GM11168 (cell line): Measurements from ENCODE around the gene IYD.

Experiments used
- in situ Hi-C: fragments of 300-500 bp; cut with MboI; formaldehyde crosslinking; loops from one replicate; pipeline ENCODE4 v1.12.0; 2022; ENCODE audit warnings: low sequenced_read_pairs; ENCODE audit not compliant: unreplicated experiment

The IYD gene

DNA sequence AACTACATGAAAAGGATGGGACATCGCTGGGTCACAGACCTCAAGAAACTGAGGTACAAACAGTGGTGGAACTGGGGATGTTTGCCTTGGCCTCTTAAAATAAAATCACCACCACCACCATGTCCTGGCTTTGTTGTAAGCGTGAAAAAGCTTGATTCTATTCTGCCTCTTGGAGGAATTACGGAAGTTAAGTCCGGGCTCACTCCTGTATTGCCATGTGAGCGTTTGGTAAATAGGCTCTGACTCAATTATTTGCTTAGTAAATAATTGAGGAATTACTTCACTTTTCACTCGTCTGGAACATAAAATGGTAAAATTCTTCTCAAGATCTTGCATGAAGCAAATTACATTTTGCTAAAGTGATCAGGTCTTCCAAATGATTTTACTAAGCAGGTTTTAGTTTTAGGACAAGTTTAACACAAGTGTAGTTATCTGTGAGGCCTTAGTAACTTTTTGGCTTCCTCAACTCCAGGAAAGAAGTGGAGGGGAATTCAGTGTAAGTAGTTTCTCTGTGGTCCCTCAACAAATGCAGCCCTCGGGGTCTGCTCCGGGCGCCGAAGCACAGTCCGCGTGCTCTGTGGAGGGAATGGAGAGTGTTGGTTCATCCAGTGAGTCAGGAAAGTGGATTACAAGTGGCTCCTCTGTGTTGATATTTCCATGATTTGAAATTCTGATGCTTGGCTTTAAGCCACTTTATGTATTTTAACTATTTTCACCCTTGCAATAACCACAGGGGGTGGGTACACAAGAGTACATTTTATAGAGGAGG lies 23.8 kb downstream of the IYD start:
- in situ Hi-C loops: no loop called here

DNA sequence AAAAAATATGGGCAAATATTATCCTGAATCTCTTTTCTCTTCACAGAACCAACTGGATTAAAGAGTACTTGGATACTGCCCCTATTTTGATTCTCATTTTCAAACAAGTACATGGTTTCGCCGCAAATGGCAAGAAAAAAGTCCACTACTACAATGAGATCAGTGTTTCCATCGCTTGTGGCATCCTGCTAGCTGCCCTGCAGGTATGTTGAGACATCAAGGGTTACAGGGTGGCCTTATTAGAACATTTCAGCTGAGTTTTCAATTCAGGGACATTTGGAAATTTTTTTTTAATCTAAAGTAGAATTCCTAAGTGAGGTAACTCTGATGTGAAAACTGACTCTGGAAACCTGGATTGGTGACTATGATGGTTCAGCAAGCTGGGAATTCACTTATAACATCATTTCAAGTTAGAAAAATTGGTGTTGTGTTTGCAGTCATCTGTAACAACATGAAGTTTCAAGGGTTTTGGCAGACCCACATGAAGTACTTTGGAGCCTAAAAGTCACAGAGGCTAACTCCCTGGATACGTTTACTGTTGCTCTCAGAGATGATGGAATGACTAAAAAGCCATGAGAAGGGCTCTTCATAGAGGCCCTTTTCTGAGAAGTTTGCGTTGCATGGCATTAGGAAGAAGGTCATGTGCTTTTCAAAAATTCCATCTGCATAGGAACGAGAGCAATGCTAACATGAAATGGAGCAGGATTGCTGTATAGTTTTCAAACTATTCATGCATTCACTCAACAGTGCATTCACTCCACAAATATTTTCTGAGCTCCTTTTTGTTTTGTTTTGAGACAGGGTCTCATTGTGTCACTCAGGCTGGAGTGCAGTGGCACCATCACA lies 25.5 kb downstream of the IYD start:
- in situ Hi-C loops: no loop called here

DNA sequence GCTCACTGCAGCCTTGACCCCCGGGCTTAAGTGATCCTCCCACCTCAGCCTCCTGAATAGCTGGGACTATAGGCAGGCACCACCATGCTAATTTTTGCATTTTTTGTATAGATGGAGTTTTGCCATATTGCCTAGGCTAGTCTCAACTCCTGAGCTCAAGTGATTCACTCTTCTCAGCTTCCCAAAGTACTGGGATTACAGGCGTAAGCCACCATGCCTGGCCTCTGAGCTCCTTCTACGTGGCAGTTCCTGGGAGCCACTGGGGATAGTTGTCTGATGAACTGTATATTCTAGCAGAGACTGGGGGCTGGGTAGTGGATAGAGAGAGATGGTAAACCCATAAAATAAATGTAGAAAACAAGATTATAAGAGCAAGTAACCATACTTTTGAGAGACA lies 26.1 kb downstream of the IYD start:
- in situ Hi-C loops: no loop called here

DNA sequence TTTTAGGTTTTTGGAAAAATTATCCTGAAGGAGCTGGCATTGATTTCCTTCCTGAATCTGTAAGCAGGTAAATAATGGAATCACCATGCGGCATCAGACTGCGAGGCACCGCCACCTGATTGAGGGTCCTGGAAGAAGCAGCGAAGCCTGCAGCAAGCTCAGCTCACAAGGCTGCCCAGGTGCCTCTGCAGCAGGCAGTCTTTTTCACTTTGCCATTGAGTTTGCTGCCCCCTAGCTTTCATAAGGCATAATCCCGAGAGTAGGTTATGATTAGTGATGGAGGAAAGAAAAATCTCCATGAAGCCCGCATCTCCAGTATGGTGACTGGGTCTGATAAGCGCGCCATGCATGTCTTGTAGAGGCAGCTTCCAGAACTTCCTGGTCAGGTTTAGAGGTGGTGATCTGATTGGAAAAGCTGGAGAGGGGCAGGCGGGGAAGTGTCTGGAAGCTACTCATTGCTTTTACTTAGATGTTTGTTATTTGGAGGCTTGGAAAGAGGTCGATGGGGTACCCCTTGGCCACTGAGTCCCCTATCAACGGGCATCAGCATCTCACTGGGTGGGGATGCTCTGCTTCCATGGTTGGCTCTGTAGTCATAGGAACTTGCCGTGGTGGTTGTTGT lies 26.7 kb downstream of the IYD start:
- in situ Hi-C loops: no loop called here

- in situ Hi-C loops: no loop called here
Observed at GRCh38 chr6:150403458-150404246, 34.8 kb downstream of the IYD start.

- in situ Hi-C loops: no loop called here
Observed at GRCh38 chr6:150406948-150407347, 38.1 kb downstream of the IYD start.

DNA sequence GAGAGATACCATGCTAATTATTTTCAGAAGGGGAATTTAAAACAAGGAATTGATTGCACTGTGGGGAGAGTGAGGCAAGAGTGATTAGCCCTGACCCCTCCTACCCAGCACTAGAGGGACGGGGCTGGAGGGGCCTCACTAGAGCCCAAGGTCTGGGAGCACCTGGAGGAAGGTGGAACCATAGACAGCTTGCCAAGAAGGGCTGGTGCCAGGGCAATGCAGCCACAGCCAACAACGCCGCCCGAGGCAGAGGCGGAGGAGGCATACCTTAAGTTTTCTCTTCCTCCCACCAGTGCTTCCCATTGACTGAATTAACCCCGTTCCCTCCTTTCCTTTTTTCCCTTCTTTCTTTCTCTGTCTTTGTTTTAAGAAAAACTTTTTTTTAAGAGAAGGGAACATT lies 40.0 kb downstream of the IYD start:
- in situ Hi-C loops: no loop called here

DNA sequence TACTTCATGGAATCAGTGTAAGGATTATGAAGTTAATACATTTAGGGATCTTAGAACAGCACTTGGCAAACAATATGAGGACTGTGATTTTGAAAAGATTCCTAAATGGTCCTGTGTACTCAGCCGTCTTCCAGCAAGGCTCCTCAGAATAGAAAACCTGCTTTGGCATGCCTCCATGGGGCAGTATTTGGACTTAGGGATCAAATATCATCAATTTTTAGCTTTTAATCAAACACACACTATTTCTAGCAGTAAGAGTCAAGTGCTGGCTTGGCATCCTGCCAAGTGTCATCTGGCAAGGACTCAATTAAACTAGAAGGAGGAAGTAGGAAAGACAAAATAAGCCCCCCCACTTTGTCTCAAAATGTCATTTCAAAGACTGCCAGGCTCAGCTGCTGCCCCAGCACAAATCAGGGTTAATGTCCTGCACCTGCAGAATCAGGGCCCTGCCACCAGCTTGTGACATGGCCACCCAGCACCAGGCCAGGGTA lies 40.8 kb downstream of the IYD start:
- in situ Hi-C loops: loop anchor here (5.0 to 10.0 kb wide), 2 partner anchors 345 to 403 kb away; no protein-coding TSS in a partner anchor

DNA sequence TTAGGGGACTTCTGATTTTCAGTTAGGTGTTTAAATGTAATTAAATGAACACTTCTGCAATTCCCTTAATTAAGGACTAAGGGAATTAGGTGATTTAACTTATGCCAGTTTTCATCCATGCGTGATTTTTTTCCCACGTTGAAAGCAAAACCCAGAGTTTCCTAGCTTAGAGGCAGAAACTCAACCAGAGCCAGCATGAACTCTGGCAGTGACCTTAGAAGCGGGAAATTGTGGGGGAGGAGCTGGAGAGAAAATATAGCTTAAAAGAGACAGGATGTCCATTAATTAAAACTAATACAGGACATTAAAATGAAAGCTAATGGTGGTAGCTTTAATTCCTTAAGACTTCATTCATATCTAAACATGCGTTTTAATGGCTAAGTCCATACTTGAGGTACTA lies 41.6 kb downstream of the IYD start:
- in situ Hi-C loops: loop anchor here (5.0 to 10.0 kb wide), 2 partner anchors 344 to 402 kb away; no protein-coding TSS in a partner anchor

GRCh38 chr6:150410906-150411305 lies 42.1 kb downstream of the IYD start:
- in situ Hi-C loops: loop anchor here (5.0 to 10.0 kb wide), 2 partner anchors 344 to 401 kb away; no protein-coding TSS in a partner anchor

- in situ Hi-C loops: loop anchor here (5.0 to 10.0 kb wide), 2 partner anchors 343 to 400 kb away; no protein-coding TSS in a partner anchor
Observed at GRCh38 chr6:150412221-150412620, 43.4 kb downstream of the IYD start.

- in situ Hi-C loops: loop anchor here (5.0 to 10.0 kb wide), 2 partner anchors 342 to 399 kb away; no protein-coding TSS in a partner anchor
Observed at GRCh38 chr6:150413198-150413597, 44.4 kb downstream of the IYD start.

DNA sequence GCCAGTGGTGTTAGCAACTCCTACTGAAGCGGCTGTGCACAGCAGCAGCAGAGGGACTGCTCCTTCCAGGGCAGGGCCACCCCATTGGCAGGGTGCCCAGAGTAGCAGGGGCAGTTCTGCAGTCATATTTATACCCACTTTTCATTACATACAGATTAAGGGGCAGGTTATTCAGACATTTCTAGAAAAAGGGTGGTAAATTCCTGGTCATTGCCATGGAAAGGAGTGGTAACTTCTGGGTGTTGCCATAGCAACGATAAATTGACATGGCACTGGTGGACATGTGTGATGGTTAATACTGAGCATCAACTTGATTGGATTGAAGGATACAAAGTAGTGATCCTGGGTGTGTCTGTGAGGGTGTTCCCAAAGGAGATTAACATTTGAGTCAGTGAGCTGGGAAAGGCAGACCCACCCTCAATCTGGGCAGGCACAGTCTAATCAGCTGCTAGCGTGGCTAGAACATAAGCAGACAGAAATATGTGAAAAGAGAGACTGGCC lies 45.0 kb downstream of the IYD start:
- in situ Hi-C loops: loop anchor here (5.0 to 10.0 kb wide), 2 partner anchors 341 to 398 kb away; no protein-coding TSS in a partner anchor

DNA sequence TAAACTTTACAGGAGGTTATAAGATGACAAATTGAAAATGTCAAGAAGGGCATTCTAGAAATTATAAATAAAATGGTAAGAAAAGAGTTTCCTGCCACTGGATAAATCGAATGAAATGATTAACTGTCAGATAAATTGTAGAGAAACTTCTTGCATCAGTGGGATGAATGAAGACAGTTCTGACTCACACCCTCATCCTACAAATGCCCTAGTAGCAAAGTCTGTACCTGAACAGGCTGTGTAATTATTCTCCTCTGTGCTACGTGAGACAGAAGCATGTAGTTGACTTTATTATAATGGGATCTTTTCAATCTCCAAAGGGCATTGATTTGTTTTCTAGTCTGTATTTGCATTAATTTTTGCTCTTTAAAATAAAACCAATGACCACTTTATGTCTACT lies 47.3 kb downstream of the IYD start:
- in situ Hi-C loops: loop anchor here (10.0 kb wide), 1 partner anchor 339 kb away; no protein-coding TSS in a partner anchor

GRCh38 chr6:150417250-150417649 lies 48.4 kb downstream of the IYD start:
- in situ Hi-C loops: loop anchor here (10.0 kb wide), 1 partner anchor 338 kb away; no protein-coding TSS in a partner anchor

DNA sequence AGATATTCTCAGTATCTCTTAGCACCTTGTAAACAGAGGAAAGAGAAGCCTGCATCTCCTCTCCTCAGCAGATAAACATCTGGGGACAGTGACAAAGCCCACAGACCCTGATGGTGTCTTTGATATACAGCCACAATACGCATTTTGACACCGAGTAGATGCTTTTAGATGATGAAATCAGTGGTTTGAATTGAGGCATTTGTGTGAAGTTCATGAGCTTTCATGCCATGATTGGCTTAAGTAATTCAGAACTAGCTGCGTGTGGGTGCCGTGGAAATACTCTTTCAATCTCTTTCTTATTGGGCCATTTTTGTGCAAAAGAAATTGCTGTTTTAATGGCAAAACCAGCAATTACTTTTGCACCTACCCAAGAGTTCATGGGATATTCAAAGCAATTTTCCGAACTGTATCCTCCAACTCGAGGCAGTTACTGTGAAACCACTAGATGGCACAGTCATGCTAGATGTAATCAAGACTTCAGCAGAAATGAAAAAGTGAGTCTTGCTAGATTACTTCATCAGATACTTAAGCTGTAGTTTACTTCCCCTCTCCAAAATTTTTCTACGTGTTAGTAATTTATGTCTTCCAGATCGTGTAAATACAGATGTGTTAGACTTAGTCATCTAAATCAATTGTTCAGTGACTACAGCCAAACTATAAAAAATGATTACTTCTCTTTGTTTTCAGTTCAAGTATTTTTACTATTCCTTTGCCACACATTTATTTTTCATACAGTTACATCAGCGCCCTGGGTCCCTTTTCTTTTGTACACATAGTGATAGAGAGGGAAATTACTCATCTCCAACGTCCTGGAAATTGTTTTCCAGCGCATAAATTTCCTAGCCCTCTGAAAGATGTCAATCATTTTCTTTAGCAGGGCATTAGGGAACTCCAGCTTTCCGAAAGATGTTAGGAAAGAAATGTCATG lies 49.4 kb downstream of the IYD start:
- in situ Hi-C loops: loop anchor here (10.0 kb wide), 1 partner anchor 337 kb away; no protein-coding TSS in a partner anchor

GRCh38 chr6:150418827-150419594 lies 50.2 kb downstream of the IYD start:
- in situ Hi-C loops: loop anchor here (10.0 kb wide), 1 partner anchor 336 kb away; no protein-coding TSS in a partner anchor
